Mammary epithelial cell (primary cell): ENCODE results near the gene EP400.

ENCODE experiments used
- EZH2 ChIP-seq: IDR thresholded peaks from 2 replicates; pipeline ENCODE4 v1.6.1; 2012; ENCODE audit warnings: low read length, inconsistent platforms, borderline replicate concordance
- TF ChIP-seq, protein P1 (sequence below), 2 donors: IDR thresholded peaks in 1 of 2; conservative IDR thresholded peaks in 1 of 2; 2 replicates each; pipeline ENCODE4 v1.5.1; 2011 to 2012; ENCODE audit warnings: inconsistent platforms in 2 of 2, low read length in 2 of 2, mild to moderate bottlenecking in 2 of 2, control low read depth in 1 of 2, low read depth in 1 of 2; ENCODE audit not compliant: insufficient read depth in 1 of 2; ENCODE audit errors: extremely low read depth in 1 of 2

DNA sequence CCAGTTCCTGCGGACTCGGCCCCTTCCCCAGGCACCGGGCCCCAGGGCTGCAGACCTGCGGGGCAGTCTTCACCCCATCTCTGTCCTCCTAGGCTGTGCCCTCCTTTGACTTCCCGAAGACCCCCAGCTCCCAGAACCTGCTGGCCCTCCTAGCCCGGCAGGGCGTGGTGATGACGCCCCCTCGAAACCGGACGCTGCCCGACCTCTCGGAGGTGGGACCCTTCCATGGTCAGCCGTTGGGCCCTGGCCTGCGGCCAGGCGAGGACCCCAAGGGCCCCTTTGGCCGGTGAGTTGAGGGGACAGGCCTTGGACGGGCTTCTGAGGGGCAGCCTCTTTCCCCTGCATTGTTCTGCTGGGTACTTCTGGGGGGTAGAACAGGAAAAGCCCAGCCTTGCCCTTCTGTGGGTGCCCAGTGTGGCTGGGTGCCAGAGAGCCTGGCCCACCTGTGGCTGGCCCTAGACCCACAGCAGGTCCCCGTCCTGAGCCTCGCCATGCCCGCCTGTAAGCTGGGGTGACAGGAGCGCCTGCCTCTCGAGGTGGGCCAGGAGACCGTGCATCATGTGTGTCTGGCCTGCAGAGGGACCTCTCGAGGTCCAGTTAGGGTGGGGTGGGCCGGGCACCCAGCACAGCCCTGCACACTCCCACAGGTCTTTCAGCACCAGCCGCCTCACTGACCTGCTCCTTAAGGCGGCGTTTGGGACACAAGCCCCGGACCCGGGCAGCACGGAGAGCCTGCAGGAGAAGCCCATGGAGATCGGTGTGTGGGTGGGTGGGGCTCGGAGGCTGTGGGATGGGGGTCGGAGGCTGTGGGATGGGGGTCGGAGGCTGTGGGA is 33.2 kb upstream of the EP400 start:
- TF ChIP-seq, protein P1, sequence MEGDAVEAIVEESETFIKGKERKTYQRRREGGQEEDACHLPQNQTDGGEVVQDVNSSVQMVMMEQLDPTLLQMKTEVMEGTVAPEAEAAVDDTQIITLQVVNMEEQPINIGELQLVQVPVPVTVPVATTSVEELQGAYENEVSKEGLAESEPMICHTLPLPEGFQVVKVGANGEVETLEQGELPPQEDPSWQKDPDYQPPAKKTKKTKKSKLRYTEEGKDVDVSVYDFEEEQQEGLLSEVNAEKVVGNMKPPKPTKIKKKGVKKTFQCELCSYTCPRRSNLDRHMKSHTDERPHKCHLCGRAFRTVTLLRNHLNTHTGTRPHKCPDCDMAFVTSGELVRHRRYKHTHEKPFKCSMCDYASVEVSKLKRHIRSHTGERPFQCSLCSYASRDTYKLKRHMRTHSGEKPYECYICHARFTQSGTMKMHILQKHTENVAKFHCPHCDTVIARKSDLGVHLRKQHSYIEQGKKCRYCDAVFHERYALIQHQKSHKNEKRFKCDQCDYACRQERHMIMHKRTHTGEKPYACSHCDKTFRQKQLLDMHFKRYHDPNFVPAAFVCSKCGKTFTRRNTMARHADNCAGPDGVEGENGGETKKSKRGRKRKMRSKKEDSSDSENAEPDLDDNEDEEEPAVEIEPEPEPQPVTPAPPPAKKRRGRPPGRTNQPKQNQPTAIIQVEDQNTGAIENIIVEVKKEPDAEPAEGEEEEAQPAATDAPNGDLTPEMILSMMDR (conservative IDR thresholded peaks at IDR 0.05 in 1 of 2, IDR thresholded peaks at IDR 0.05 in 1 of 2; ENCODE audit: extremely low read depth in 1 of 2, insufficient read depth in 1 of 2, low read depth in 1 of 2, low read length in 2 of 2): no peak
- no peak for TF ChIP-seq EZH2
